ENCODE measurements around the gene TFR2. TPM values are rescaled to one million over a fixed set of nuclear protein-coding genes. Genes with fewer than 3 reads are reported as not detected.

TFR2 gene
- total RNA-seq, 4 donors from 2014 or later = 0.60 to 0.68 (median 0.64) TPM; not detected in 1

DNA sequence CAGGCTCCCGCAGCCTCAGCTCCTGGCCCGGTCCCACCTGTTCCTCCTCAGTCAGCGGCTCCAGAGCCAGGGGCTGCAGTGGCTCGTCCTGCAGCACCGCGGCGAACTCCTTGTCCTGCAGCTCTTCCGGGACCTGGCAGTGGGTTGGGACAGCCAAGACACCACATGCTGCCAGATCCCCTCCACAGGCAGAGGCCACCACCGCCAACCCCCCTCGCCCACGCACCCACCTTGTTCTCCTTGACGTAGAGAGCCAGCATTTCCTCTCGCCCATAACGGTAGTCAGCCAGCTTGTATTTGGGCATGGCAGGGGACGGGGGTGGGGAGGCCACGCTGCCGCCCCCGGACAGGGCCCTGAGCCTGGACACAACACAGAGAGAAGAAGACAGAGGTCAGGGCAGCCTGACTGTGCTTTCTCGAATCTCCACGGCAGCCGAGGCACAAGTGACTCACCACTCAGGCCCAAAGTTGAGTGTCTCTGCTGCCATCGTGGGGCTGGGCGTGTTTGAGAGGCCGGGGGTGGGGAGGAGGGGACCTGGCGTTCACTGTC is 46.5 kb upstream of the TFR2 start:
- H3K27ac ChIP-seq = no peak overlapping the region
- 81% methylated on average over 25 of the region's 25 CpGs; no CpG with 5 or more reads in 1 of the 2 donors for WGBS, 2 donors (ENCODE audit: low coverage in 1 of 2)
- no peak overlapping the region for H3K4me3 ChIP-seq
- in situ Hi-C loops (cut with MboI; ENCODE audit: low pct_ligation_motif_present in 1 of 4, low pct_unique_long_range_greater_than_20kb in 1 of 4, low sequenced_read_pairs in 3 of 4) (loop anchor here in 3 of 4 donors (25.0 kb wide), 2 partner anchors 101 to 226 kb away; partner anchors contain the start of genes SPACDR (in 2 of the 3), FBXO24 (in 1 of the 3) and LRCH4 (in 1 of the 3)), intact Hi-C loops (cut with DNase I; ENCODE audit: low total_unique reads) (no loop called here)
- H3K9me3 ChIP-seq = no peaks in the 10 kb centered on the region
- no peak for DNase-seq
- peaks cover 0 to 52% (median 20%) of the 10 kb centered on the region in 4 donors for H3K36me3 ChIP-seq
- H3K4me1 ChIP-seq = peaks cover 20 to 34% (median 24%) of the 10 kb centered on the region in 4 donors
- TF ChIP-seq, protein P1, sequence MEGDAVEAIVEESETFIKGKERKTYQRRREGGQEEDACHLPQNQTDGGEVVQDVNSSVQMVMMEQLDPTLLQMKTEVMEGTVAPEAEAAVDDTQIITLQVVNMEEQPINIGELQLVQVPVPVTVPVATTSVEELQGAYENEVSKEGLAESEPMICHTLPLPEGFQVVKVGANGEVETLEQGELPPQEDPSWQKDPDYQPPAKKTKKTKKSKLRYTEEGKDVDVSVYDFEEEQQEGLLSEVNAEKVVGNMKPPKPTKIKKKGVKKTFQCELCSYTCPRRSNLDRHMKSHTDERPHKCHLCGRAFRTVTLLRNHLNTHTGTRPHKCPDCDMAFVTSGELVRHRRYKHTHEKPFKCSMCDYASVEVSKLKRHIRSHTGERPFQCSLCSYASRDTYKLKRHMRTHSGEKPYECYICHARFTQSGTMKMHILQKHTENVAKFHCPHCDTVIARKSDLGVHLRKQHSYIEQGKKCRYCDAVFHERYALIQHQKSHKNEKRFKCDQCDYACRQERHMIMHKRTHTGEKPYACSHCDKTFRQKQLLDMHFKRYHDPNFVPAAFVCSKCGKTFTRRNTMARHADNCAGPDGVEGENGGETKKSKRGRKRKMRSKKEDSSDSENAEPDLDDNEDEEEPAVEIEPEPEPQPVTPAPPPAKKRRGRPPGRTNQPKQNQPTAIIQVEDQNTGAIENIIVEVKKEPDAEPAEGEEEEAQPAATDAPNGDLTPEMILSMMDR (IDR thresholded peaks at IDR 0.05) = no peak
- TF ChIP-seq EP300 (IDR thresholded peaks at IDR 0.05; ENCODE audit: low read depth) (no peak), POLR2A (IDR thresholded peaks at IDR 0.05) (no peak), POLR2AphosphoS5 (IDR thresholded peaks at IDR 0.05) (no peak)
- H3K27me3 ChIP-seq = no peaks in the 10 kb centered on the region

DNA sequence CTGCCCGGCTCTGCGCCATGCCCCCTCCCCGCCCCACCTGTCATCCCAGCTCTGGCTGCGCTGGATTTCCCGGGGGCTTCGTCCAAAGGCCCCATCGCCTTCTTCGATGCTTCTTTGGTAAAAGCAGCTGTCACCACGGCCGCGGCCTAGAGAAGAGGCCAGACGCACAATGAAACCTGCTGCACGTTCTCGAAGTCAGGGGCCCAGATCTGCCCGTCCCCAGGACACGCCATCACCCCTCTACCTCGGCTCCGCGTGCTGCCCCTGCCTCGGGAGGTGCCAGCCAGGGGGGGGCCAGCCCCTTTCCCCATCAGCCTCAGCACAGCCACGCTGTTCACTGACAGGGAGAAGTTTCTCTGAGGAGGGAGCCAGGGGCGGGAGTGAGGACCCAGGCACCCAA is 45.9 kb upstream of the TFR2 start:
- Histone ChIP-seq H3K27me3 (no peaks in the 10 kb centered on the region), H3K36me3 (peaks cover 0 to 53% (median 20%) of the 10 kb centered on the region in 4 donors), H3K4me1 (peaks cover 15 to 28% (median 19%) of the 10 kb centered on the region in 4 donors), H3K27ac (no peak overlapping the region), H3K4me3 (no peak overlapping the region), H3K9me3 (no peaks in the 10 kb centered on the region)
- intact Hi-C loops (cut with DNase I; ENCODE audit: low total_unique reads) (no loop called here), in situ Hi-C loops (cut with MboI; ENCODE audit: low pct_ligation_motif_present in 1 of 4, low pct_unique_long_range_greater_than_20kb in 1 of 4, low sequenced_read_pairs in 3 of 4) (loop anchor here in 3 of 4 donors (25.0 kb wide), 2 partner anchors 100 to 225 kb away; partner anchors contain the start of genes SPACDR (in 2 of the 3), FBXO24 (in 1 of the 3) and LRCH4 (in 1 of the 3))
- no peak for TF ChIP-seq POLR2A (IDR thresholded peaks at IDR 0.05)
- TF ChIP-seq, protein P1 (IDR thresholded peaks at IDR 0.05) = no peak
- no peak for TF ChIP-seq POLR2AphosphoS5 (IDR thresholded peaks at IDR 0.05)
- TF ChIP-seq EP300 (IDR thresholded peaks at IDR 0.05; ENCODE audit: low read depth) = no peak
- DNase-seq = no peak
- 89% methylated on average over 21 of the region's 22 CpGs; no CpG with 5 or more reads in 1 of the 2 donors for WGBS, 2 donors (ENCODE audit: low coverage in 1 of 2)

DNA sequence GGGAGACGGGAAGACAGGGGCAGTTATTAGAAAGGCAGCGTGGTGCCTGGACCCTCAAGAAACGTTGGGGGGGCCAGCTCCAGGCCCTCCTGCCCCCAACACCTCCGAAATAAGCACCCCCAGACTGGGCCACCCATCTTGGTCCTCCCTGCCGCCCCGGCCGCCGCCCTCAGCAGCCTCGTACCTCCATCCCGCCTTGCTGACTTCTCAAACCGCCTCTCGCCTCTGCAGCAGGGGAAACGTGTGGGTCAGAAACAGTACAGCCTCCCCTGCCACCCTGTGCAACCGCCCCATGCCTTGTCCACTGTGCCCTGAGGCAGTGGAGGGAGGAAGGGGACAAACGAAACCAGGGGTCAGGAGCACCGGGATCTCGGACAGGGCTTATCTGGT is 45.5 kb upstream of the TFR2 start:
- intact Hi-C loops (cut with DNase I; ENCODE audit: low total_unique reads) = no loop called here
- in situ Hi-C loops (cut with MboI; ENCODE audit: low pct_ligation_motif_present in 1 of 4, low pct_unique_long_range_greater_than_20kb in 1 of 4, low sequenced_read_pairs in 3 of 4) = loop anchor here in 3 of 4 donors (25.0 kb wide), 2 partner anchors 100 to 225 kb away; partner anchors contain the start of genes SPACDR (in 2 of the 3), FBXO24 (in 1 of the 3) and LRCH4 (in 1 of the 3)
- DNase-seq = no peak
- Histone ChIP-seq H3K9me3 (no peaks in the 10 kb centered on the region), H3K4me3 (no peak overlapping the region), H3K36me3 (peaks cover 0 to 57% (median 20%) of the 10 kb centered on the region in 4 donors), H3K4me1 (peaks cover 10 to 24% (median 14%) of the 10 kb centered on the region in 4 donors), H3K27me3 (no peaks in the 10 kb centered on the region), H3K27ac (no peak overlapping the region)
- no peak for TF ChIP-seq POLR2AphosphoS5 (IDR thresholded peaks at IDR 0.05)
- TF ChIP-seq POLR2A (IDR thresholded peaks at IDR 0.05) = no peak
- TF ChIP-seq EP300 (IDR thresholded peaks at IDR 0.05; ENCODE audit: low read depth) = no peak
- TF ChIP-seq, protein P1 (IDR thresholded peaks at IDR 0.05) = no peak
- WGBS, 2 donors (ENCODE audit: low coverage in 1 of 2) = 91% methylated on average over 17 of the region's 17 CpGs; no CpG with 5 or more reads in 1 of the 2 donors

DNA sequence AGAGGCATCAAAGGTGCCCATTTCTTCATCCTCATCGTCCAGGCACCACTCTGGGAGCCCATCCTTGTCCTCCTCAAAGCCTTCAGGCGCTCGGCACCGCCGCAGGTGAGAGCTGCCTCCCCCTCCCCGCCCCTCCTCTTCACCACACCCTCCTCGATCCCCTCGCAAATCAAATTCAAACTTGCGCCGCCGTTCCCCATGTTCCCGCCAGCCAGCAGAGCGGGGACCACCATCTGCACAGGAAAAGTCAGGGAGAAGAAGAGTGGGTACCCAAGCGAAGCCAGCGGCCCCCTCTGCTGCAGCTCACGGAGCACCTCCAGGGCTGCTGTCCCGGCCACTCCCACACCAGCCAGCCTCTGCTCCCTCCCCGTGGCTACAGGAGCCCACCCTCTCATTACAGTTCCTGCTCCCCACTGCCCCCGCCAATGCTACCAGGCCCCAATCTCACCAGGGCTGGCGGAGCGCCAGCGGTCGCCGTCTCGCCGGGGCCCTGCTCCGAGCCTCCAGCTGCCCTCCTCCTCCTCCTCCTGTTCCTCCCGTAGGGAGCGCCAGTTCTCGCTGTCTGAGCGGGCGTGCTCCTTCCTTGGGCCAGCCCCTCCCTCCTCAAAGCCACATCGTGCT is 45.0 kb upstream of the TFR2 start:
- peaks cover 0 to 60% (median 20%) of the 10 kb centered on the region in 4 donors for H3K36me3 ChIP-seq
- in situ Hi-C loops (cut with MboI; ENCODE audit: low pct_ligation_motif_present in 1 of 4, low pct_unique_long_range_greater_than_20kb in 1 of 4, low sequenced_read_pairs in 3 of 4) = loop anchor here in 3 of 4 donors (25.0 kb wide), 2 partner anchors 99 to 224 kb away; partner anchors contain the start of genes SPACDR (in 2 of the 3), FBXO24 (in 1 of the 3) and LRCH4 (in 1 of the 3)
- 84% methylated on average over 33 of the region's 33 CpGs; no CpG with 5 or more reads in 1 of the 2 donors for WGBS, 2 donors (ENCODE audit: low coverage in 1 of 2)
- no peaks in the 10 kb centered on the region for H3K9me3 ChIP-seq
- intact Hi-C loops (cut with DNase I; ENCODE audit: low total_unique reads) = no loop called here
- no peaks in the 10 kb centered on the region for H3K27me3 ChIP-seq
- TF ChIP-seq POLR2A (IDR thresholded peaks at IDR 0.05) = no peak
- TF ChIP-seq, protein P1 (IDR thresholded peaks at IDR 0.05) = no peak
- TF ChIP-seq POLR2AphosphoS5 (IDR thresholded peaks at IDR 0.05) = no peak
- TF ChIP-seq EP300 (IDR thresholded peaks at IDR 0.05; ENCODE audit: low read depth) = no peak
- no peak for DNase-seq
- H3K4me1 ChIP-seq = peaks cover 6 to 19% (median 9%) of the 10 kb centered on the region in 4 donors
- no peak overlapping the region for H3K4me3 ChIP-seq
- H3K27ac ChIP-seq = no peak overlapping the region
